GM18873 (cell line): ENCODE results near the gene DOK6.
A peak's percentile ranks its signal among the peaks of the same experiment; 100 is the strongest.

Source experiments
- ATAC-seq: cut with Tn5 transposase; IDR thresholded peaks from one replicate; pipeline ENCODE4 v1.9.1; 2021; ENCODE audit warnings: mild to moderate bottlenecking, moderate library complexity, moderate number of reproducible peaks; ENCODE audit not compliant: unreplicated experiment, low FRiP score

The DOK6 gene

GRCh38 chr18:69529151-69529550 is 128.5 kb downstream of the DOK6 start:
- ATAC-seq = no peak

- no peak for ATAC-seq
These were observed 131.3 kb downstream of the DOK6 start for GRCh38 chr18:69531973-69532372.

GRCh38 chr18:69537183-69537582 is 136.5 kb downstream of the DOK6 start:
- no peak for ATAC-seq

- ATAC-seq = no peak
These were observed 138.2 kb downstream of the DOK6 start for GRCh38 chr18:69538849-69539248.

GRCh38 chr18:69539404-69539803 is 138.7 kb downstream of the DOK6 start:
- no peak for ATAC-seq

GRCh38 chr18:69556228-69556627 is 155.5 kb downstream of the DOK6 start:
- ATAC-seq = no peak

- no peak for ATAC-seq
These were observed 156.6 kb downstream of the DOK6 start for GRCh38 chr18:69557282-69557681.

- no peak for ATAC-seq
These were observed 157.4 kb downstream of the DOK6 start for GRCh38 chr18:69558052-69558451.

- ATAC-seq = no peak
These were observed 158.9 kb downstream of the DOK6 start for GRCh38 chr18:69559604-69560003.

GRCh38 chr18:69564602-69565001 is 163.9 kb downstream of the DOK6 start:
- no peak for ATAC-seq

GRCh38 chr18:69567813-69568488 is 167.3 kb downstream of the DOK6 start:
- no peak for ATAC-seq

- ATAC-seq = no peak
These were observed 168.4 kb downstream of the DOK6 start for GRCh38 chr18:69569133-69569532.

GRCh38 chr18:69574401-69574800 is 173.7 kb downstream of the DOK6 start:
- no peak for ATAC-seq

- ATAC-seq = peak; percentile 90
These were observed 179.4 kb downstream of the DOK6 start for GRCh38 chr18:69580107-69580506.

GRCh38 chr18:69584429-69584828 is 183.7 kb downstream of the DOK6 start:
- no peak for ATAC-seq

- ATAC-seq = no peak
These were observed 185.0 kb downstream of the DOK6 start for GRCh38 chr18:69585696-69586095.

GRCh38 chr18:69586537-69586936 is 185.8 kb downstream of the DOK6 start:
- no peak for ATAC-seq

- no peak for ATAC-seq
These were observed 187.6 kb downstream of the DOK6 start for GRCh38 chr18:69588301-69588700.

GRCh38 chr18:69590150-69590549 is 189.5 kb downstream of the DOK6 start:
- no peak for ATAC-seq

- no peak for ATAC-seq
These were observed 195.7 kb downstream of the DOK6 start for GRCh38 chr18:69596345-69596744.

- ATAC-seq = no peak
These were observed 196.9 kb downstream of the DOK6 start for GRCh38 chr18:69597561-69597960.

- ATAC-seq = no peak
These were observed 198.7 kb downstream of the DOK6 start for GRCh38 chr18:69599377-69599776.

- ATAC-seq = no peak
These were observed 211.6 kb downstream of the DOK6 start for GRCh38 chr18:69612242-69612641.
